SK-N-MC (cell line): ENCODE measurements around the gene BOC.

ENCODE experiments used
- EZH2 ChIP-seq: fragments of 200-600 bp; sonication (generic); IDR thresholded peaks from one replicate; pipeline ENCODE4 v1.6.1; 2017; ENCODE audit warnings: antibody characterized with exemption
- FOXP2 ChIP-seq: optimal IDR thresholded peaks from 2 replicates; pipeline ENCODE3; 2011; ENCODE audit warnings: mild to moderate bottlenecking, moderate library complexity; ENCODE audit not compliant: insufficient read depth; ENCODE audit errors: extremely low read length, control extremely low read depth
- POLR2AphosphoS5 ChIP-seq: IDR thresholded peaks from 2 replicates; pipeline ENCODE4 v1.6.1; 2012; ENCODE audit warnings: mild to moderate bottlenecking, low read depth, low read length, borderline replicate concordance

GRCh38 chr3:113297287-113297686 is 85.9 kb downstream of the BOC start:
- TF ChIP-seq EZH2 (no peak), POLR2AphosphoS5 (no peak), FOXP2 (no peak)
